Myocyte (in vitro differentiated cells): ENCODE data around the gene FAM236A. TPM values are rescaled to one million over a fixed set of nuclear protein-coding genes. Genes with fewer than 3 reads are reported as not detected.
"Not testable (repeated sequence)": the region's sequence is repeated elsewhere in the genome, so short reads cannot be mapped to it uniquely, and the experiment has no call there.

ENCODE experiments used
- DNase-seq: peaks from one replicate; pipeline ENCODE4 v3.0.0-alpha.2; 2012; ENCODE audit warnings: low read depth
- polyA plus RNA-seq: library from polyadenylated mRNA; unstranded; fragments of >200 nt; gene quantifications from one replicate; pipeline ENCODE4 v1.2.1, GENCODE V29; 2012; ENCODE audit warnings: missing spikeins
- total RNA-seq: library from RNA; depleted of rRNA; stranded (reverse); fragments of >200 nt; gene quantifications from 2 replicates; pipeline ENCODE4 v1.2.3, GENCODE V29; 2014

The FAM236A gene
- not detected in 2 replicates for total RNA-seq
- polyA plus RNA-seq, result not detected

DNA sequence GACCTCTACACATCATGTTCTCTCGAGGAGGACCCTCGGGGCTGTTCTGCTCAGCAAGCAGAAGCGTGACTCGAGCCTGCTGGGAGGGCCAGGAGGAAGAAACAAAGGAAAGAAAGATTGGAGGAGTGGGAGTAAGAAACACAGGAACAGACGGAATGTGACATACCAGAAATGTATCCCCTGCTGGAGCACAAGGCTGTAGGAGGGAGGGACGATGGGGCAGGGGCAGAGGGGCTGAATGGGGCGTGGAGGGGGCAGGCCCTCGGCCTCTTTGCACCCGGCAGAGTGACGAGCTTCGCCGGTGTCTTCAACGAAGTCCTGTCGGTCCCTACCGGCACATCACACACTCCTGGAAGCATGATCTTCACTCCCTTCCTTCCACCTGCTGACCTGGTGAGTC lies at the start of gene FAM236A:
FAM236A (plus strand) TSS at position 301 of the 400 bp plus-strand sequence; CDS start at position 358, 57 bp downstream.
- not testable (repeated sequence) for DNase-seq

GRCh38 chrX:72889740-72890139 lies 48.3 kb upstream of the FAM236A start:
- not testable (repeated sequence) for DNase-seq

- not testable (repeated sequence) for DNase-seq
These were observed 25.7 kb upstream of the FAM236A start, which contains the start of gene FAM236C for GRCh38 chrX:72912315-72912714. Gene FAM236C (plus strand): TSS chrX:72912615. CDS start chrX:72912715, 100 bp downstream.

- not testable (repeated sequence) for DNase-seq
These were observed 21.9 kb upstream of the FAM236A start for GRCh38 chrX:72916096-72916495.

- not testable (repeated sequence) for DNase-seq
These were observed 5.7 kb upstream of the FAM236A start for GRCh38 chrX:72932283-72932682.

DNA sequence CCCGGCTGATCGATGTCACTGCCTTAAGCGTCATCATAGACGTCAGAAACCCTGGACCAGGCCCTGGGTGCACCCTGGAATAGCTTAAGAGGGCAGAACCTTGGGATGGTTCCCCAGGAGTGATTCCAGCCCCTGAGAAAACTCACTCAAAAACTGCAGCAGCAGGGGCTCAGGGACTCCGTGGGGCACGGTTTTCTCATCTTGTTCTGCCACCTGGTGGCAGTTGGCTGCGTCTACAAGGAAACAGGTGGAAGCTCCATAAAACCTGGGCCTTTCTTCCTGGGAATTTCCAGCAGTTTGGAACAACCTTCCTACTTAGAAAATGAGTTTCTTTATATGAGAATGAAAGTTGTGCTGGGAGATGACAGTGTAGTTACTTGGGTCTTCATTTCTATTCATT lies 1.6 kb upstream of the FAM236A start:
- DNase-seq, result not testable (repeated sequence)

DNA sequence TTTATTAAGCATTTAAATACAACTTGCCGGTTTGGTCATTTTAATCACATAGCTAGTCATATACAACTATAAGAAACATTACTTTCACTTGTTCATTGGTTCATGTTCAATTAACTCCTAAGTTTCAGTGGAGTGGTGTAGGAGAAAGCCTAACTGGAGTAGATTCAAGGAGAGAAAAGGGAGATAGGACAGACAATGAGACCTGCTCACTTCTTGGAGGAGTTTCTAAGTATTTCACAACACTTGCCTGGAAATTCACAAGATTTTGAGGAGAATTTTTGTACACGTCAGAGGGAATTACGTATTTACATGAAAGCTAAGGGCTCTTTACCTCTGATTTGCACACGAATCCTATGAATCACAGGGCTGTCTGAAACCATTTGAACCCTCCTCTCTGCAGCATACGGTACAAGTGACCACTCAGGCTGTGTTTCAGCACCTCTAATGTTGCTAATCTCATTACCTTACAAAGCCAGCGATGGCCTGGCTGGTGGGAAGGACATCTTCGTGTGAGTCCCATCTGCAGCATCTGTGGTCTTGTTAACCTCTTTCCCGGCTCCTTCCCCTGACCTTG lies 1.0 kb upstream of the FAM236A start:
- DNase-seq, result not testable (repeated sequence)

GRCh38 chrX:72942272-72942671 lies 4.3 kb downstream of the FAM236A start:
- DNase-seq, result not testable (repeated sequence)

- not testable (repeated sequence) for DNase-seq
These were observed 5.2 kb downstream of the FAM236A start for GRCh38 chrX:72943035-72943818.

DNA sequence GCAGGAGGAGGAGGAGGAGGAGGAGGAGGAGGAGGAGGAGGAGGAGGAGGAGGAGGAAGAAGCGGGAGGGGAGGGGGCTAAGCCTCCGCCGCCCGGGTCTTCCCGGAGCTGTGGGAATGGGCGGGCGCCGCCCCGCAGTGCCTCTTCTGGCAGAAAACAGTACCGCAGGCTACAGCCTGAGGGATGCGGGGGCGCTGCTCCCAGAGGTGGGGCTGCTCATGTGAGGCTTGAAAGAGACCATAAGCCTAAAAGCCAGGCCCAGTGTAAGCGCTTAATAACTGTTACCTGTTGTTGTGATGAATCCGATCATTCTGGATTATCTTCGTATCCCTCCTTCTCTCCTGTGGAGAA lies 5.8 kb downstream of the FAM236A start, which contains the start of gene DMRTC1:
DMRTC1 (minus strand) TSS at position 19 of the 351 bp plus-strand sequence. CDS start 68,143 bp downstream, outside the sequence.
- DNase-seq, result not testable (repeated sequence)

GRCh38 chrX:72959971-72960370 lies 22.0 kb downstream of the FAM236A start:
- not testable (repeated sequence) for DNase-seq

GRCh38 chrX:72971859-72972258 lies 33.9 kb downstream of the FAM236A start:
- DNase-seq, result not testable (repeated sequence)

- not testable (repeated sequence) for DNase-seq
These were observed 36.9 kb downstream of the FAM236A start for GRCh38 chrX:72974885-72975284.

DNA sequence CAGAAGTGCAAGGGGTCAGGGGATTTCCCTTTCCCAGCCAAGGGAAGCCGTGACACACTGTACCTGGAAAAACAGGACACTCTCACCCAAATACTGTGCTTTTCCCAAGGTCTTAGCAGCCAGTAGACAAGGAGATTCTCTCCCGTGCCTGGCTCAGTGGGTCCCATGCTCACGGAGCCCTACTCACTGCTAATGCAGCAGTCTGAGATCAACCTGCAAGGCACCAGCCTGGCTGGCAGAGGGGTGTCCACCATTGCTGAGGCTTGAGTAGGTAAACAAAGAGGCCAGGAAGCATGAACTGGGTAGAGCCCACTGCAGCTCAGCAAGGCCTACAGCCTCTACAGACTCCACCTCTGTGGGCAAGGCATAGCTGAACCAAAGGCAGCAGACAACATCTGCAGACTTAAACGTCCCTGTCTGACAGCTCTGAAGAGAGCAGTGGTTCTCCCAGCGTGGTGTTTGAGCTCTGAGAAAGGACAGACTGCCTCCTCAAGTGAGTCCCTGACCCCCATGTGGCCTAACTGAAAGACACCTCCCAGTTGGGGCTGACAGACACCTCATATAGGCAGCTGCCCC lies 43.0 kb downstream of the FAM236A start:
- DNase-seq, result not testable (repeated sequence)

Other genes with a start within 250 kb of the FAM236A start
- 11.9 and 12.9 TPM in 2 replicates for gene PHKA1, start 223.9 kb upstream of the FAM236A start, total RNA-seq
- gene DMRTC1B, start 161.3 kb upstream of the FAM236A start, total RNA-seq, result not detected in 2 replicates
- not detected in 2 replicates for gene FAM236B, start 155.5 kb upstream of the FAM236A start, total RNA-seq
- gene FAM236D, start 130.0 kb upstream of the FAM236A start, total RNA-seq, result not detected in 2 replicates
- gene FAM236C, start 25.6 kb upstream of the FAM236A start, total RNA-seq, result not detected in 2 replicates
- gene DMRTC1, start 5.6 kb downstream of the FAM236A start, total RNA-seq, result not detected in 2 replicates
- gene PABPC1L2B, start 64.7 kb downstream of the FAM236A start, total RNA-seq, result not detected in 2 replicates
- gene PABPC1L2A, start 141.3 kb downstream of the FAM236A start, total RNA-seq, result not detected in 2 replicates